WTC11 (cell line): ENCODE data around the gene MRPL11. TPM values are rescaled to one million over a fixed set of nuclear protein-coding genes. Genes with fewer than 3 reads are reported as not detected.

Experiments used
- ATAC-seq: fragments of 200-7000 bp; cut with Tn5 transposase; 2 replicates; pipeline ENCODE4 v1.10.0; 2021; ENCODE audit warnings: mild to moderate bottlenecking, moderate library complexity
- CTCF ChIA-PET: fragments of 300-600 bp; sonication (Branson Sonifier 250); formaldehyde crosslinking; loops from one replicate; lab custom pipeline; 2021; ENCODE audit warnings: antibody characterized with exemption; lab: Charles Lee
- POLR2A ChIA-PET: fragments of 350-600 bp; sonication (Branson Sonifier 250); formaldehyde crosslinking; loops from one replicate; lab custom pipeline; 2021; ENCODE audit warnings: antibody characterized with exemption; lab: Charles Lee
- DNase-seq: peaks from one replicate; pipeline ENCODE4 v3.0.0; 2021; ENCODE audit warnings: low spot score
- H3K27ac Mint-ChIP-seq: 2 replicates; pipeline ENCODE4 v1.8.0; 2021; ENCODE audit warnings: mixed read lengths
- H3K27me3 Mint-ChIP-seq: 2 replicates; pipeline ENCODE4 v1.8.0; 2021; ENCODE audit warnings: low read depth, mild to moderate bottlenecking, moderate library complexity, mixed read lengths
- H3K36me3 Mint-ChIP-seq: 2 replicates; pipeline ENCODE4 v1.8.0; 2021; ENCODE audit warnings: mixed read lengths
- H3K4me1 Mint-ChIP-seq: 2 replicates; pipeline ENCODE4 v1.8.0; 2022; ENCODE audit warnings: mixed read lengths
- H3K4me3 Mint-ChIP-seq: 2 replicates; pipeline ENCODE4 v1.8.0; 2021; ENCODE audit warnings: mild to moderate bottlenecking, moderate library complexity, mixed read lengths
- H3K9me3 Mint-ChIP-seq: 2 replicates; pipeline ENCODE4 v1.8.0; 2021; ENCODE audit warnings: mixed read lengths
- AFF4 ChIP-seq: sonication (generic); formaldehyde crosslinking; IDR thresholded peaks from 2 replicates; pipeline ENCODE4 v1.8.1; 2023; ENCODE audit warnings: mild to moderate bottlenecking, missing genetic modification reagents, borderline replicate concordance
- ATF6 ChIP-seq: sonication (generic); formaldehyde crosslinking; IDR thresholded peaks from 2 replicates; pipeline ENCODE4 v1.8.1; 2023; ENCODE audit warnings: mild to moderate bottlenecking, missing genetic modification reagents
- ESRRA ChIP-seq: sonication (generic); formaldehyde crosslinking; IDR thresholded peaks from 2 replicates; pipeline ENCODE4 v1.8.1; 2022; ENCODE audit warnings: mild to moderate bottlenecking, missing genetic modification reagents, borderline replicate concordance
- FOXP4 ChIP-seq: sonication (generic); formaldehyde crosslinking; IDR thresholded peaks from 2 replicates; pipeline ENCODE4 v1.8.0; 2022; ENCODE audit warnings: mild to moderate bottlenecking, missing genetic modification reagents
- HMGA2 ChIP-seq: fragments of 250-450 bp; sonication (Bioruptor Pico); IDR thresholded peaks from 2 replicates; pipeline ENCODE4 v1.4.0; 2021; ENCODE audit warnings: mild to moderate bottlenecking, moderate library complexity
- IRF1 ChIP-seq: sonication (generic); formaldehyde crosslinking; IDR thresholded peaks from 2 replicates; pipeline ENCODE4 v1.8.0; 2023; ENCODE audit warnings: missing genetic modification reagents
- KAT7 ChIP-seq: sonication (generic); formaldehyde crosslinking; IDR thresholded peaks from 2 replicates; pipeline ENCODE4 v1.8.1; 2023; ENCODE audit warnings: missing genetic modification reagents, mild to moderate bottlenecking, borderline replicate concordance
- MXD4 ChIP-seq: fragments of 250-450 bp; sonication (Bioruptor Pico); IDR thresholded peaks from 2 replicates; pipeline ENCODE4 v1.8.0; 2021; ENCODE audit warnings: mild to moderate bottlenecking, moderate library complexity, borderline replicate concordance
- OVOL2 ChIP-seq: fragments of 250-450 bp; sonication (Bioruptor Pico); IDR thresholded peaks from 2 replicates; pipeline ENCODE4 v1.9.0; 2021; ENCODE audit warnings: mild to moderate bottlenecking, borderline replicate concordance
- SMAD3 ChIP-seq: sonication (generic); formaldehyde crosslinking; IDR thresholded peaks from 2 replicates; pipeline ENCODE4 v1.8.0; 2022; ENCODE audit warnings: missing genetic modification reagents, mild to moderate bottlenecking, borderline replicate concordance
- SOX15 ChIP-seq: fragments of 250-450 bp; sonication (Bioruptor Pico); IDR thresholded peaks from 2 replicates; pipeline ENCODE4 v1.9.0; 2021; ENCODE audit warnings: mild to moderate bottlenecking
- STAT6 ChIP-seq: sonication (generic); formaldehyde crosslinking; conservative IDR thresholded peaks from 2 replicates; pipeline ENCODE4 v1.8.1; 2023; ENCODE audit warnings: mild to moderate bottlenecking, low read depth, missing genetic modification reagents, moderate library complexity
- USF2 ChIP-seq: sonication (generic); formaldehyde crosslinking; IDR thresholded peaks from 2 replicates; pipeline ENCODE4 v1.8.1; 2023; ENCODE audit warnings: mild to moderate bottlenecking, missing genetic modification reagents, moderate library complexity
- ZNF263 ChIP-seq: sonication (generic); formaldehyde crosslinking; IDR thresholded peaks from 2 replicates; pipeline ENCODE4 v1.8.1; 2022; ENCODE audit warnings: low read depth, mild to moderate bottlenecking, moderate library complexity, missing genetic modification reagents
- ZNF281 ChIP-seq: sonication (generic); formaldehyde crosslinking; IDR thresholded peaks from 2 replicates; pipeline ENCODE4 v1.8.0; 2023; ENCODE audit warnings: mild to moderate bottlenecking, missing genetic modification reagents
- ZNF396 ChIP-seq: fragments of 250-450 bp; sonication (Bioruptor Pico); IDR thresholded peaks from 2 replicates; pipeline ENCODE4 v1.8.0; 2021; ENCODE audit warnings: mild to moderate bottlenecking, moderate library complexity, borderline replicate concordance
- ZNF671 ChIP-seq: fragments of 250-450 bp; sonication (Bioruptor Pico); IDR thresholded peaks from 2 replicates; pipeline ENCODE4 v1.8.0; 2021; ENCODE audit warnings: mild to moderate bottlenecking
- total RNA-seq: library from RNA; stranded (reverse); gene quantifications from 3 replicates; pipeline ENCODE4 v1.2.3, GENCODE V29; 2021

Gene MRPL11
- total RNA-seq, 1 experiment from 2014 or later, result 137 TPM

- Mint-ChIP-seq H3K4me3 (peak overlapping the region; percentile 33; the same call in 1 of the 2 replicates), H3K27ac (peak overlapping the region; percentile 81; the same call in 1 of the 2 replicates), H3K9me3 (no peaks in the 10 kb centered on the region), H3K27me3 (no peaks in the 10 kb centered on the region; the same call in 1 of the 2 replicates), H3K4me1 (peaks cover 38% of the 10 kb centered on the region), H3K36me3 (peaks cover 2% of the 10 kb centered on the region; the same call in 1 of the 2 replicates)
- ATAC-seq (no peak), DNase-seq (no peak)
- TF ChIP-seq AFF4 (CRISPR knock-in tag) (no peak), IRF1 (CRISPR knock-in tag) (no peak), ESRRA (CRISPR knock-in tag) (no peak), ZNF281 (CRISPR knock-in tag) (no peak), SOX15 (CRISPR knock-in tag) (no peak), KAT7 (no peak), USF2 (CRISPR knock-in tag) (no peak), SMAD3 (no peak), ZNF263 (CRISPR knock-in tag) (no peak), ATF6 (CRISPR knock-in tag) (no peak), ZNF671 (CRISPR knock-in tag) (no peak)
- CTCF ChIA-PET, result interaction anchor here (1.4 to 2.9 kb wide), 6 partner anchors 9 to 81 kb away, joined by 3 to 13 read pairs (median 10); partner anchors contain the start of genes DPP3 and MRPL11
- POLR2A ChIA-PET, result interaction anchor here (0.7 to 2.8 kb wide), 2 partner anchors 10 to 12 kb away, joined by 7 to 8 read pairs; partner anchors contain the start of gene DPP3
Observed at GRCh38 chr11:66470015-66470414, 31.4 kb upstream of the MRPL11 start.

- CTCF ChIA-PET, result interaction anchor here (0.7 to 2.9 kb wide), 8 partner anchors 9 to 209 kb away, joined by 3 to 13 read pairs (median 7); partner anchors contain the start of genes DPP3 and MRPL11
- POLR2A ChIA-PET, result interaction anchor here (0.7 to 2.8 kb wide), 2 partner anchors 11 to 12 kb away, joined by 7 to 8 read pairs; partner anchors contain the start of gene DPP3
- Mint-ChIP-seq H3K36me3 (peaks cover 2% of the 10 kb centered on the region; the same call in 1 of the 2 replicates), H3K27ac (no peak overlapping the region), H3K4me3 (no peak overlapping the region), H3K4me1 (peaks cover 41% of the 10 kb centered on the region), H3K27me3 (no peaks in the 10 kb centered on the region; the same call in 1 of the 2 replicates), H3K9me3 (no peaks in the 10 kb centered on the region)
- ATAC-seq, result no peak
- no peak for DNase-seq
- TF ChIP-seq KAT7 (no peak), MXD4 (CRISPR knock-in tag) (no peak), IRF1 (CRISPR knock-in tag) (no peak), HMGA2 (no peak), OVOL2 (no peak), FOXP4 (CRISPR knock-in tag) (no peak), ZNF396 (CRISPR knock-in tag) (no peak), STAT6 (CRISPR knock-in tag) (no peak)
Observed at GRCh38 chr11:66469441-66469840, 30.8 kb upstream of the MRPL11 start.
